Measurements from ENCODE around the gene TFB1M.

- TF ChIP-seq CTCF (IDR thresholded peaks at IDR 0.05; ENCODE audit: low read length) (no peak), EZH2 (IDR thresholded peaks at IDR 0.05; ENCODE audit: borderline replicate concordance, low read length) (no peak)
These were observed 3.7 kb downstream of the TFB1M start for GRCh38 chr6:155310596-155310995.

Data from OCI-LY1 (cell line).